VCaP (cell line): ENCODE data around the gene TNIP1.

Source experiments
- H3K27ac ChIP-seq: fragments of 450-650 bp; 2 replicates; pipeline ENCODE4 v1.5.1; 2017
- TF ChIP-seq, protein P1 (sequence below): fragments of 450-650 bp; conservative IDR thresholded peaks from 2 replicates; pipeline ENCODE4 v1.5.1; 2017; ENCODE audit warnings: mild to moderate bottlenecking, moderate library complexity

Gene TNIP1

GRCh38 chr5:151037561-151038411 is 43.0 kb downstream of the TNIP1 start:
- TF ChIP-seq, protein P1, sequence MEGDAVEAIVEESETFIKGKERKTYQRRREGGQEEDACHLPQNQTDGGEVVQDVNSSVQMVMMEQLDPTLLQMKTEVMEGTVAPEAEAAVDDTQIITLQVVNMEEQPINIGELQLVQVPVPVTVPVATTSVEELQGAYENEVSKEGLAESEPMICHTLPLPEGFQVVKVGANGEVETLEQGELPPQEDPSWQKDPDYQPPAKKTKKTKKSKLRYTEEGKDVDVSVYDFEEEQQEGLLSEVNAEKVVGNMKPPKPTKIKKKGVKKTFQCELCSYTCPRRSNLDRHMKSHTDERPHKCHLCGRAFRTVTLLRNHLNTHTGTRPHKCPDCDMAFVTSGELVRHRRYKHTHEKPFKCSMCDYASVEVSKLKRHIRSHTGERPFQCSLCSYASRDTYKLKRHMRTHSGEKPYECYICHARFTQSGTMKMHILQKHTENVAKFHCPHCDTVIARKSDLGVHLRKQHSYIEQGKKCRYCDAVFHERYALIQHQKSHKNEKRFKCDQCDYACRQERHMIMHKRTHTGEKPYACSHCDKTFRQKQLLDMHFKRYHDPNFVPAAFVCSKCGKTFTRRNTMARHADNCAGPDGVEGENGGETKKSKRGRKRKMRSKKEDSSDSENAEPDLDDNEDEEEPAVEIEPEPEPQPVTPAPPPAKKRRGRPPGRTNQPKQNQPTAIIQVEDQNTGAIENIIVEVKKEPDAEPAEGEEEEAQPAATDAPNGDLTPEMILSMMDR = no peak

DNA sequence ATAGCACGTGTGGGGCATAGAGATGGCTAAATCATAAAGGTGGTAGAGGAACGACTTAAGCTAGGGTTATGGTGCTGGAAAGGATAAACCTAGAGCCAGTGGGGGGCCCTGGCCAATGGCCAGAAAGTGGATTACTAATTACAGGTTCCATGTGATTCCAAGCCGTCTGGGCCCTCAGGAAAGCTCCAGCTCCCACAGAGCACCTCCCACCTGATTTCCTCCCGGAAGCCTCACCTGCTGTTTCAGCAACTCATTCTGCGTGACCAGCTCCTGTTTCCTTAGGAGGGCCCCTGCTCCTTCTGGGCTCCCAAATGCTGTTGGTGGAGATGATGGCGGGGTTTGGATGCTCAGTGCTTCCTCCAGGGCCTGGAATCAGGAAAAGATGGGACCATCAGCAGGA is 44.3 kb downstream of the TNIP1 start:
- TF ChIP-seq, protein P1 = no peak
- H3K27ac ChIP-seq = no peak overlapping the region

More at GRCh38 chr5:151037561-151038411, 43.0 kb downstream of the TNIP1 start:
- H3K27ac ChIP-seq = no peak overlapping the region

DNA sequence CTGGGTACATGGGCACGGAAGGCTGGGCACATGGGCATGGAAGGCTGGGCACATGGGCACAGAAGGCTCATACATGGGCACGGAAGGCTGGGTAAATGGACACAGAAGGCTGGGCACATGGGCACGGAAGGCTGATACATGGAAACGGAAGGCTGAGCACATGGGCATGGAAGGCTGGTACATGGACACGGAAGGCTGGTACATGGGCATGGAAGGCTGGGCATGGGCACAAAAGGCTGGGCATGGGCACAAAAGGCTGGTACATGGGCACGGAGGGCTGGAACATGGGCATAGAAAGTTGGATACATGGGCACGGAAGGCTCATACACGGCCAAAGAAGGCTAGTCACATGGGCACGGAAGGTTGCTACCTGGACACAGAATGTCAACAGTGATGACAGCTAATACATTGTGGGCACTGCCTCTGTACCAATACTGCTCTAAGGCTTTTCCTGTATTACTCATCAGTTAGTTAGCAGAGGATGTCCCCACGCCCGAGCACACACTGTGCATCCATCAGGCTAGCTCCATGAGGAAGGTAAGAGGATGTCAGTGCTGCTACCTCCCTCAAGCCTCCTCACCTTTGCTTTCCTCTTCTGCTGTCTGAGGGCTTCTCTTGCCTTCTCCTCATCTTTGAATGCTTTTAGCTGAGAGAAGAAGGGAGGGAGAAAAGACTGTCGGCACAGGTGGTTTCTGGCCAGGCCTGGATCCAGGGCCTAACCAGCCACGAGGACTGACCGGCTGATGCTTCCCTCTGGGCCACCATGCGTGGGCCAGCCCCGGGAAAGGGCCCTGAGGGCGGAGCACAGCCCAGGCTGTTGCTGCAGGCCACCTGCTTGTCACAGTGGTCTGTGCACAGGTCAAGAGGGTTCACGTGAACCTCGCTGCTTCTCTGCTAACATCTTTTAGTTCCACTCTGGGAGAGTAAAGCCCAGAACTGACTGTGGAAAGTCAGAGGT is 46.1 kb downstream of the TNIP1 start:
- H3K27ac ChIP-seq = no peak overlapping the region
- TF ChIP-seq, protein P1 = no peak

DNA sequence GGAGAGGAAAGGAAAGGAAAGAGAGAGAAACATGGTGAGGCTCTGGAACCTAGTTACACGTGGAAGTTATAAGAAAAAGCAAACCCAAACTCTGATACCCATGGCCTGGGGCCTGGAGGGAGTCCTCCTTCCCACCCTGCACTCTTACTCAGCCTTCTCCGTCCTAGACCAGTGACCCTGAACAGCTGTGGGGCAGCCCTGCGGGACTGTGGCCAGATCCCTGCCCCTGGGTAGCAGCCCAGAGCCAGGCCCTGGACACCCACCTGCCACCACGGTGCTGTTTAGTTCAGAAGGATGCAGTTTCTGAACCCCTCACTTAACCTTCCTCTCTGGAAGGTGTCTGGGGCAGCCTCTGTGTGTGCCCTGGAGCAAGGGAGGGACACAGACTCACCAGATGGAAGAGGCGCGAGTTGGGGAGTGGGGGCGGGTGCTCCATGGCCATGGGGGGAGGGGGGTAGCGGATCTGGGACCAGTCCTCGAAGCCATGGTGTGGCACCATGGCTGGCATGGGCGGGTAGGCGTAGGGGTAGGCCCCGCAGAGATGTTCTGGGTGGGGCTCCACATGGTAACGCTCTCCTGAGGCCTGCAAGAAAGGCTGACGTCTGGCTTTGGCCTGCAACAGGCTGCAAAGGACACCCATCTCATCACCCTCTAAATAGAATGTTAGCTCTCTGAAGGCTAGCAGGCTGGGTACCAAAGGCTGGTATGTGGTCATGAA is 47.5 kb downstream of the TNIP1 start:
- TF ChIP-seq, protein P1 = no peak
- no peak overlapping the region for H3K27ac ChIP-seq

DNA sequence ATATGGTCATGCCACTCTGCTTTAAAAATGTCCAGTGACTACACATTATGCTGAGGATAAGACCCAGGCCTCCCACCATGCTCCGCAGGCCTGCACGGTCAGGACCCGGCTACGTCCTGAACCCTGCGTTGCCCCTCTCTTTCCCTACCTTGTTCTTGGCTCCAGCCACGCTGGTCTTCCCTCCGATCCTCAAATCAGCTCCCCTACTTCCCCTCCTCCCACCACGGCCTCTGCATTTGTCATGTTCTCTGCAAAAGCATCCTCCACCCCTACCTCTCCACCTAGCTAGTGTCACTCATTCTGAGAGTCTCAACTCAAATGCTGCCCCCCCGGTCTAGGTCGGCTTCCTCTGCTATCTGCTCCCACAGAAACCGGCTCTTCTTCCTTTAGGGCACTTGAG is 49.3 kb downstream of the TNIP1 start:
- TF ChIP-seq, protein P1 = no peak
- H3K27ac ChIP-seq = no peak overlapping the region

DNA sequence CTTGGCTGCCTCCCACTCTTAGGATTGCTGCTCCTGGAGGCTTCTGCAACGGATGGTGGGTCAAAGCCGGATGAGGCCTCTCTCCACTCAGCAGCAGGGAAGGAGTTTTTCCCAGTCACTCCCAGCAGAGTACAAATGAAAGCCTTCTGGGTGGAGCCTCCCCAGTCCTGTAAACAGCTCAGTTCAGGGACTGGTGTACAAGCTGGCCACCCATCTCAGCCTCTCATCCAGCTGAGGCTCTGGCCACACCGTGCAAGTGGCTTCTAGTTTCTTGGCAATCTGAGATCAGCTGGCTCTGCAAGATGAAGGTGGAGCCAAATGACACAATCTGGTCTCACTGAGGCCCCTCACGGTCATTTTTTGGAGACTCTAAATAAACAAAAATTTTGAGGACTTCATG is 50.5 kb downstream of the TNIP1 start:
- TF ChIP-seq, protein P1 = no peak
- H3K27ac ChIP-seq = no peak overlapping the region

GRCh38 chr5:151030056-151030336 is 50.8 kb downstream of the TNIP1 start:
- H3K27ac ChIP-seq = no peak overlapping the region
- TF ChIP-seq, protein P1 = no peak
